ENCODE data around the gene GUCA1C. TPM values are rescaled to one million over a fixed set of nuclear protein-coding genes. Genes with fewer than 3 reads are reported as not detected.

The GUCA1C gene
- total and polyA plus RNA-seq, 2 of the 13 experiments (the other 11 are each of a cell fraction or from before 2014, with no cell fraction given), result not detected

GRCh38 chr3:108883373-108883772 lies 70.3 kb downstream of the GUCA1C start (continued):
- TF ChIP-seq AKNA (CRISPR knock-in tag; IDR thresholded peaks at IDR 0.05; ENCODE audit: borderline replicate concordance) (no peak), ISL2 (CRISPR knock-in tag; IDR thresholded peaks at IDR 0.05) (no peak), ZNF598 (CRISPR knock-in tag; IDR thresholded peaks at IDR 0.05; ENCODE audit: borderline replicate concordance) (no peak), ZNF652 (CRISPR knock-in tag; IDR thresholded peaks at IDR 0.05; ENCODE audit: borderline replicate concordance, low read depth) (no peak), ZNF432 (CRISPR knock-in tag; IDR thresholded peaks at IDR 0.05; ENCODE audit: borderline replicate concordance) (no peak), ZNF850 (CRISPR knock-in tag; conservative IDR thresholded peaks at IDR 0.05) (no peak), SKI (IDR thresholded peaks at IDR 0.05; ENCODE audit: partially characterized antibody) (no peak)

- no peak overlapping the region for H3K9ac ChIP-seq (ENCODE audit: insufficient read depth, low read depth, low read length)
- POLR2A ChIA-PET, result no interaction called here
- no peak for TF ChIP-seq TEAD2 (CRISPR knock-in tag; IDR thresholded peaks at IDR 0.05)
- TF ChIP-seq KLF12 (CRISPR knock-in tag; IDR thresholded peaks at IDR 0.05; ENCODE audit: borderline replicate concordance), result no peak
- TF ChIP-seq ZNF225 (CRISPR knock-in tag; IDR thresholded peaks at IDR 0.05), result no peak
- TF ChIP-seq HMGXB3 (CRISPR knock-in tag; IDR thresholded peaks at IDR 0.05; ENCODE audit: borderline replicate concordance), result no peak
- DNase-seq (ENCODE audit: low spot score) (no peak), FAIRE-seq (no peak), ATAC-seq (no peak)
- in situ Hi-C loops (cut with HindIII; ENCODE audit: extremely low pct_ligation_motif_present, low pct_unique_long_range_greater_than_20kb) (loop anchor here (10.0 kb wide), 1 partner anchor 218 kb away; no protein-coding TSS in a partner anchor), intact Hi-C loops (cut with micrococcal nuclease; ENCODE audit: unreplicated experiment) (no loop called here)
- no peaks in the 10 kb centered on the region for H3K36me3 ChIP-seq (replicated peaks in 1 of 2; ENCODE audit: control insufficient read depth in 1 of 2, insufficient read depth in 2 of 2, low read length in 2 of 2)
- H3K4me1 ChIP-seq (ENCODE audit: insufficient read depth, low read length), result no peaks in the 10 kb centered on the region
- H3K27me3 ChIP-seq (ENCODE audit: control insufficient read depth in 1 of 2, insufficient read depth in 2 of 2, low read length in 2 of 2), result no peaks in the 10 kb centered on the region
- H2AFZ ChIP-seq (ENCODE audit: low read length), result no peak overlapping the region
- H3K4me2 ChIP-seq (ENCODE audit: low read depth, low read length), result no peak overlapping the region
- no peaks in the 10 kb centered on the region for H3K9me3 ChIP-seq (ENCODE audit: low read length)
- H3K27ac ChIP-seq (ENCODE audit: extremely low read length, insufficient read depth, low read length), result no peak overlapping the region
- no peaks in the 10 kb centered on the region for H4K20me1 ChIP-seq (ENCODE audit: insufficient read depth, low read length)
- H3K4me3 ChIP-seq (replicated peaks in 1 of 3; ENCODE audit: insufficient read depth in 1 of 3, low read depth in 2 of 3, low read length in 3 of 3), result no peak overlapping the region
- no TSS peak for BruUV-seq (replicated peaks)
- H3K79me2 ChIP-seq (ENCODE audit: insufficient read depth, low read length), result no peaks in the 10 kb centered on the region
- CTCF ChIA-PET (ENCODE audit: low intra/inter-chr PET ratio, low total read pairs), result no interaction called here
Measured at GRCh38 chr3:108882762-108883161, 70.9 kb downstream of the GUCA1C start.
